HG02973 (cell line): ENCODE results near the gene TMEM40.
"Not testable (repeated sequence)": the region's sequence is repeated elsewhere in the genome, so short reads cannot be mapped to it uniquely, and the experiment has no call there.

ENCODE experiments used
- ATAC-seq: cut with Tn5 transposase; IDR thresholded peaks from one replicate; pipeline ENCODE4 v1.9.1; 2021; ENCODE audit warnings: moderate library complexity; ENCODE audit not compliant: unreplicated experiment

The TMEM40 gene

GRCh38 chr3:12719984-12720898 is 38.8 kb downstream of the TMEM40 start:
- peak; percentile 91 for ATAC-seq

GRCh38 chr3:12719541-12719940 is 39.5 kb downstream of the TMEM40 start:
- no peak for ATAC-seq

- no peak for ATAC-seq
These were observed 42.4 kb downstream of the TMEM40 start for GRCh38 chr3:12716605-12717151.

GRCh38 chr3:12714278-12714677 is 44.8 kb downstream of the TMEM40 start:
- no peak for ATAC-seq

GRCh38 chr3:12710062-12710461 is 49.0 kb downstream of the TMEM40 start:
- no peak for ATAC-seq

- no peak for ATAC-seq
These were observed 49.7 kb downstream of the TMEM40 start for GRCh38 chr3:12709334-12709733.

- ATAC-seq, result no peak
These were observed 50.4 kb downstream of the TMEM40 start for GRCh38 chr3:12708584-12709192.

GRCh38 chr3:12707449-12707848 is 51.6 kb downstream of the TMEM40 start:
- ATAC-seq, result no peak

- ATAC-seq, result peak; percentile 90
These were observed 52.4 kb downstream of the TMEM40 start for GRCh38 chr3:12706504-12707253.

GRCh38 chr3:12705981-12706380 is 53.1 kb downstream of the TMEM40 start:
- ATAC-seq, result no peak

- no peak for ATAC-seq
These were observed 53.6 kb downstream of the TMEM40 start for GRCh38 chr3:12705374-12705926.

- no peak for ATAC-seq
These were observed 56.6 kb downstream of the TMEM40 start for GRCh38 chr3:12702501-12702900.

GRCh38 chr3:12701601-12702000 is 57.5 kb downstream of the TMEM40 start:
- ATAC-seq, result not testable (repeated sequence)

- ATAC-seq, result no peak
These were observed 58.3 kb downstream of the TMEM40 start for GRCh38 chr3:12700800-12701199.

- ATAC-seq, result no peak
These were observed 63.1 kb downstream of the TMEM40 start for GRCh38 chr3:12695916-12696315.

GRCh38 chr3:12695112-12695511 is 63.9 kb downstream of the TMEM40 start:
- ATAC-seq, result no peak

GRCh38 chr3:12692444-12692843 is 66.6 kb downstream of the TMEM40 start:
- no peak for ATAC-seq

- ATAC-seq, result no peak
These were observed 68.9 kb downstream of the TMEM40 start for GRCh38 chr3:12689997-12690711.

- no peak for ATAC-seq
These were observed 71.1 kb downstream of the TMEM40 start for GRCh38 chr3:12687948-12688347.

GRCh38 chr3:12686096-12686495 is 73.0 kb downstream of the TMEM40 start:
- ATAC-seq, result no peak
